Upper lobe of left lung (tissue), 4 donors: ENCODE results near the gene RGS7.
"Not testable (repeated sequence)": the region's sequence is repeated elsewhere in the genome, so short reads cannot be mapped to it uniquely, and the experiment has no call there.

Experiments used
- EP300 ChIP-seq, 4 donors: sonication (generic); formaldehyde crosslinking; IDR thresholded peaks; one replicate each; pipeline ENCODE4 v1.5.1; 2017; ENCODE audit warnings: antibody characterized with exemption in 4 of 4, control low read depth in 2 of 4
- POLR2A ChIP-seq, 4 donors: fragments of 450-650 bp; IDR thresholded peaks; one replicate each; pipeline ENCODE4 v1.5.1; 2016 to 2017; ENCODE audit warnings: antibody characterized with exemption in 4 of 4, mild to moderate bottlenecking in 2 of 4
- POLR2AphosphoS5 ChIP-seq, 2 donors: sonication (generic); formaldehyde crosslinking; IDR thresholded peaks; one replicate each; pipeline ENCODE4 v1.5.1; 2017; ENCODE audit warnings: antibody characterized with exemption in 2 of 2
- TF ChIP-seq, protein P1 (sequence below), 6 experiments: fragments of 450-650 bp in 4 of 6; fragments of 200-600 bp in 2 of 6; sonication (generic) in 2 of 6; IDR thresholded peaks; one replicate each; pipeline ENCODE4 v1.5.1; 2016 to 2019; ENCODE audit warnings: antibody characterized with exemption in 6 of 6

DNA sequence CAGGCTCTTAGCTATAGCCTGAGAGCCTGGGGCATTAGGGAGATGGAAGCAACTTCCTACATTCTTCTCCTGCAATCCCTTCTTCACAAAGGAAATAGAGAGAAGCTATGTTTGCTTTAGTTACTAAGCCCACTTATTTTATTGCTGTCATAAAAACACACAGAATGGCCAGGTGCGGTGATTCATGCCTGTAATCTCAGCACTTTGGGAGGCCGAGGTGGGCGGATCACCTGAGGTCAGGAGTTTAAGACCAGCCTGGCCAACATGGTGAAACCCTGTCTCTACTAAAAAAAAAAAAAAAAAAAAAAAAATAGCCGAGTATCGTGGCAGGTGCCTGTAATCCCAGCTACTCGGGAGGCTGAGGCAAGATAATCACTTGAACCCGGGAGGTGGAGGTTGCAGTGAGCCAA lies 573.3 kb downstream of the RGS7 start:
- TF ChIP-seq POLR2A, POLR2AphosphoS5, EP300 (IDR thresholded peaks at IDR 0.05): not testable (repeated sequence)
- TF ChIP-seq, protein P1, sequence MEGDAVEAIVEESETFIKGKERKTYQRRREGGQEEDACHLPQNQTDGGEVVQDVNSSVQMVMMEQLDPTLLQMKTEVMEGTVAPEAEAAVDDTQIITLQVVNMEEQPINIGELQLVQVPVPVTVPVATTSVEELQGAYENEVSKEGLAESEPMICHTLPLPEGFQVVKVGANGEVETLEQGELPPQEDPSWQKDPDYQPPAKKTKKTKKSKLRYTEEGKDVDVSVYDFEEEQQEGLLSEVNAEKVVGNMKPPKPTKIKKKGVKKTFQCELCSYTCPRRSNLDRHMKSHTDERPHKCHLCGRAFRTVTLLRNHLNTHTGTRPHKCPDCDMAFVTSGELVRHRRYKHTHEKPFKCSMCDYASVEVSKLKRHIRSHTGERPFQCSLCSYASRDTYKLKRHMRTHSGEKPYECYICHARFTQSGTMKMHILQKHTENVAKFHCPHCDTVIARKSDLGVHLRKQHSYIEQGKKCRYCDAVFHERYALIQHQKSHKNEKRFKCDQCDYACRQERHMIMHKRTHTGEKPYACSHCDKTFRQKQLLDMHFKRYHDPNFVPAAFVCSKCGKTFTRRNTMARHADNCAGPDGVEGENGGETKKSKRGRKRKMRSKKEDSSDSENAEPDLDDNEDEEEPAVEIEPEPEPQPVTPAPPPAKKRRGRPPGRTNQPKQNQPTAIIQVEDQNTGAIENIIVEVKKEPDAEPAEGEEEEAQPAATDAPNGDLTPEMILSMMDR (IDR thresholded peaks at IDR 0.05): not testable (repeated sequence)
